Heart right ventricle (tissue), 16 donors: Measurements from ENCODE around the gene OR4K1. TPM values are rescaled to one million over a fixed set of nuclear protein-coding genes. Genes with fewer than 3 reads are reported as not detected.

ENCODE experiments used
- ATAC-seq, 8 donors: fragments of 200-7000 bp; cut with Tn5 transposase; one replicate each; pipeline ENCODE4 v1.9.1; 2020; ENCODE audit warnings: mild to moderate bottlenecking in 8 of 8, moderate library complexity in 8 of 8, moderate number of reproducible peaks in 1 of 8
- DNase-seq, 2 donors: peaks; one replicate each; pipeline ENCODE4 v3.0.0-alpha.2; 2020
- H3K27ac ChIP-seq, 10 donors: fragments of 200-600 bp; sonication (generic) in 2 of 10; one replicate each; pipeline versions ENCODE4 v1.5.0 to v1.8.0; 2020 to 2022; ENCODE audit warnings: mild to moderate bottlenecking in 3 of 10
- H3K27me3 ChIP-seq, 7 donors: fragments of 200-600 bp; one replicate each; pipeline ENCODE4 v1.8.0; 2021 to 2022; ENCODE audit warnings: mild to moderate bottlenecking in 2 of 7
- H3K36me3 ChIP-seq, 9 donors: fragments of 200-600 bp; sonication (generic) in 1 of 9; one replicate each; pipeline versions ENCODE4 v1.5.0 to v1.8.0; 2020 to 2022; ENCODE audit warnings: mild to moderate bottlenecking in 2 of 9
- H3K4me1 ChIP-seq, 9 donors: fragments of 200-600 bp; sonication (generic) in 1 of 9; one replicate each; pipeline versions ENCODE4 v1.5.0 to v1.8.0; 2020 to 2022; ENCODE audit warnings: mild to moderate bottlenecking in 4 of 9
- H3K4me3 ChIP-seq, 10 donors: fragments of 200-600 bp; sonication (generic) in 2 of 10; one replicate each; pipeline versions ENCODE4 v1.5.0 to v1.8.0; 2020 to 2022; ENCODE audit warnings: mild to moderate bottlenecking in 7 of 10, moderate library complexity in 2 of 10
- H3K9me3 ChIP-seq, 11 donors: fragments of 200-600 bp in 10 of 11; sonication (generic) in 2 of 11; one replicate each; pipeline versions ENCODE4 v1.5.0 to v1.8.0; 2013 to 2022; ENCODE audit warnings: mild to moderate bottlenecking in 2 of 11, control low read depth in 1 of 11, moderate library complexity in 1 of 11
- CTCF ChIP-seq, 9 donors: fragments of 200-600 bp; sonication (generic) in 2 of 9; IDR thresholded peaks; one replicate each; pipeline versions ENCODE4 v1.5.0 to v1.8.0; 2021 to 2022; ENCODE audit warnings: antibody characterized with exemption in 9 of 9, mild to moderate bottlenecking in 5 of 9, moderate library complexity in 1 of 9
- WGBS, 2 donors: extraction: QIAGEN DNeasy Blood & Tissue Kit; methylation state at CpG; one replicate each; pipeline ENCODE4 v1.1.7; 2013; ENCODE audit warnings: inconsistent platforms in 1 of 2; 5-methylcytosine and 5-hydroxymethylcytosine counted together
- intact Hi-C, 10 donors: fragments of 100-400 bp; cut with DNase I; formaldehyde crosslinking; loops; one replicate each; pipeline versions ENCODE4 v1.11.1 to v1.14.2; 2022
- polyA plus RNA-seq, 2 donors: library from polyadenylated mRNA; stranded (reverse); fragments of 200-250 nt; gene quantifications; one replicate each; pipeline ENCODE4 v1.2.3, GENCODE V29; 2013
- total RNA-seq, 10 donors: library from RNA; stranded (reverse); fragmentation: NEBNext Ultra II Directional in 3 of 10; extraction: Animal tissue kit (Norgen Biotek cat#: 25700) in 3 of 10; gene quantifications; one replicate each; pipeline versions ENCODE4 v1.2.1 to v1.2.4, GENCODE V29; 2021 to 2023
- donor health status: Arrhythmogenic right ventricular cardiomyopathy.
- donor health status: ischemic (EF 13 %, LVEDD 7.1; RV severe dilation, severe dysfunction).
- donor health status: healthy with polysubstance abuse.
- donor health status: DM: no; HTN: yes; CAD: no.
- donor health status: DM: no; HTN: no; CAD: no.
- donor health status: ischemic (EF 25% LVEDD 6.9; RV normal size, moderate dysfunction).
- donor health status: ischemic (EF 25% LVEDD 5.7; RV mildly dilated, moderate dysfunction).
- donor health status: healthy.
- donor health status: DM: yes; HTN: yes; CAD: no.
- donor health status: Ischemic cardiomyopathy.
- donor health status: ischemic (EF 35%, LVEDD 5.7; RV mildly dilated, moderate dysfunction).
- donor health status: nonischemic (EF 11% LVEDD 7.7; RV severe dilation, severe dysfunction).
- donor health status: DM: yes; HTN: yes; CAD: no.
- donor health status: PGD.
- donor health status: ischemic (EF 29% LVEDD 5.4; RV normal size, mild dysfunction).
- donor health status: nonischemic (EF 23%, LVEDD 6.1; RV moderate dilation, normal function).

The OR4K1 gene
- total and polyA plus RNA-seq, 12 donors, result not detected

GRCh38 chr14:19906665-19907064 is 24.1 kb upstream of the OR4K1 start:
- TF ChIP-seq CTCF (IDR thresholded peaks at IDR 0.05), result no peak
- DNase-seq (no peak), ATAC-seq (no peak)
- H3K36me3 ChIP-seq, result no peaks in the 10 kb centered on the region
- H3K4me3 ChIP-seq, result no peak overlapping the region
- peaks cover 0 to 58% (median 0%) of the 10 kb centered on the region in 11 donors for H3K9me3 ChIP-seq
- H3K4me1 ChIP-seq, result no peaks in the 10 kb centered on the region
- H3K27ac ChIP-seq, result no peak overlapping the region
- H3K27me3 ChIP-seq, result peaks cover 0 to 6% (median 0%) of the 10 kb centered on the region in 7 donors
- intact Hi-C loops, result no loop called here

- Histone ChIP-seq H3K4me3 (no peak overlapping the region), H3K36me3 (no peaks in the 10 kb centered on the region), H3K9me3 (peaks cover 0 to 27% (median 0%) of the 10 kb centered on the region in 11 donors), H3K27ac (no peak overlapping the region), H3K4me1 (no peaks in the 10 kb centered on the region), H3K27me3 (peaks cover 0 to 6% (median 0%) of the 10 kb centered on the region in 7 donors)
- 35 to 46% methylated on average over 3 of the region's 3 CpGs for WGBS, 2 donors
- no peak for TF ChIP-seq CTCF (IDR thresholded peaks at IDR 0.05)
- ATAC-seq (no peak), DNase-seq (no peak)
- intact Hi-C loops, result no loop called here
These were observed 19.6 kb upstream of the OR4K1 start for GRCh38 chr14:19911114-19911513.

GRCh38 chr14:19917243-19917642 is 13.5 kb upstream of the OR4K1 start:
- H3K9me3 ChIP-seq, result peaks cover 0 to 5% (median 0%) of the 10 kb centered on the region in 11 donors
- H3K36me3 ChIP-seq, result no peaks in the 10 kb centered on the region
- intact Hi-C loops, result no loop called here
- H3K4me1 ChIP-seq, result no peaks in the 10 kb centered on the region
- 57 to 62% methylated on average over 3 of the region's 3 CpGs for WGBS, 2 donors
- no peak overlapping the region for H3K4me3 ChIP-seq
- DNase-seq (no peak), ATAC-seq (no peak)
- no peaks in the 10 kb centered on the region for H3K27me3 ChIP-seq
- TF ChIP-seq CTCF (IDR thresholded peaks at IDR 0.05), result no peak
- no peak overlapping the region for H3K27ac ChIP-seq

GRCh38 chr14:19917955-19918518 is 12.7 kb upstream of the OR4K1 start:
- peaks cover 0 to 5% (median 0%) of the 10 kb centered on the region in 11 donors for H3K9me3 ChIP-seq
- no peak overlapping the region for H3K27ac ChIP-seq
- ATAC-seq (no peak), DNase-seq (no peak)
- no peaks in the 10 kb centered on the region for H3K36me3 ChIP-seq
- intact Hi-C loops, result no loop called here
- 54 to 63% methylated on average over 1 of the region's 1 CpG for WGBS, 2 donors
- no peak overlapping the region for H3K4me3 ChIP-seq
- no peaks in the 10 kb centered on the region for H3K27me3 ChIP-seq
- TF ChIP-seq CTCF (IDR thresholded peaks at IDR 0.05), result no peak
- no peaks in the 10 kb centered on the region for H3K4me1 ChIP-seq
